ENCODE measurements around the gene MRPL23. TPM values are rescaled to one million over a fixed set of nuclear protein-coding genes. Genes with fewer than 3 reads are reported as not detected.

Gene MRPL23
- total RNA-seq, 1 donor from 2014 or later, result 26.9 TPM

GRCh38 chr11:1924646-1925372 is 22.3 kb upstream of the MRPL23 start:
- no peak overlapping the region for H3K4me2 ChIP-seq (ENCODE audit: low read length)
- H3K9me3 ChIP-seq (ENCODE audit: insufficient read depth, low read depth, low read length), result no peaks in the 10 kb centered on the region
- Mint-ChIP-seq H3K9me3 (ENCODE audit: unreplicated experiment) (no peaks in the 10 kb centered on the region), H3K27me3 (ENCODE audit: low read depth, unreplicated experiment) (peaks cover 15% of the 10 kb centered on the region), H3K4me3 (ENCODE audit: unreplicated experiment) (no peak overlapping the region), H3K36me3 (ENCODE audit: low read depth, unreplicated experiment) (no peaks in the 10 kb centered on the region), H3K27ac (ENCODE audit: unreplicated experiment) (no peak overlapping the region), H3K4me1 (ENCODE audit: low read depth, unreplicated experiment) (peaks cover 4% of the 10 kb centered on the region)
- peaks cover 2% of the 10 kb centered on the region for H3K27me3 ChIP-seq (ENCODE audit: insufficient read depth, low read length)
- H3K4me3 ChIP-seq (ENCODE audit: insufficient read depth, low read depth, low read length), result no peak overlapping the region
- H3K9ac ChIP-seq (ENCODE audit: low read length), result no peak overlapping the region
- H3K27ac ChIP-seq (ENCODE audit: low read depth, low read length), result no peak overlapping the region
- DNase-seq (ENCODE audit: low read depth), result no peak
- H3K79me2 ChIP-seq (ENCODE audit: insufficient read depth, low read length), result no peaks in the 10 kb centered on the region
- H2AFZ ChIP-seq (ENCODE audit: low read depth, low read length), result no peak overlapping the region
- H3K4me1 ChIP-seq (ENCODE audit: insufficient read depth, low read length), result no peaks in the 10 kb centered on the region
- no peaks in the 10 kb centered on the region for H4K20me1 ChIP-seq (ENCODE audit: insufficient read depth, low read length)
- FAIRE-seq, result no peak
- TF ChIP-seq CTCF (IDR thresholded peaks at IDR 0.05; ENCODE audit: insufficient read depth, low read depth, low read length), result no peak
- TF ChIP-seq EZH2 (IDR thresholded peaks at IDR 0.05; ENCODE audit: insufficient read depth, low read length), result no peak
- H3K36me3 ChIP-seq (ENCODE audit: insufficient read depth, low read length), result no peaks in the 10 kb centered on the region

- no peaks in the 10 kb centered on the region for H4K20me1 ChIP-seq (ENCODE audit: insufficient read depth, low read length)
- Mint-ChIP-seq H3K27me3 (ENCODE audit: low read depth, unreplicated experiment) (peaks cover 15% of the 10 kb centered on the region), H3K27ac (ENCODE audit: unreplicated experiment) (no peak overlapping the region), H3K4me3 (ENCODE audit: unreplicated experiment) (no peak overlapping the region), H3K9me3 (ENCODE audit: unreplicated experiment) (no peaks in the 10 kb centered on the region), H3K36me3 (ENCODE audit: low read depth, unreplicated experiment) (no peaks in the 10 kb centered on the region), H3K4me1 (ENCODE audit: low read depth, unreplicated experiment) (peaks cover 4% of the 10 kb centered on the region)
- FAIRE-seq (no peak), DNase-seq (ENCODE audit: low read depth) (no peak)
- H3K4me1 ChIP-seq (ENCODE audit: insufficient read depth, low read length), result no peaks in the 10 kb centered on the region
- H3K27me3 ChIP-seq (ENCODE audit: insufficient read depth, low read length), result peaks cover 2% of the 10 kb centered on the region
- no peak overlapping the region for H3K4me2 ChIP-seq (ENCODE audit: low read length)
- H3K27ac ChIP-seq (ENCODE audit: low read depth, low read length), result no peak overlapping the region
- no peaks in the 10 kb centered on the region for H3K36me3 ChIP-seq (ENCODE audit: insufficient read depth, low read length)
- H3K9me3 ChIP-seq (ENCODE audit: insufficient read depth, low read depth, low read length), result no peaks in the 10 kb centered on the region
- no peak overlapping the region for H3K9ac ChIP-seq (ENCODE audit: low read length)
- no peaks in the 10 kb centered on the region for H3K79me2 ChIP-seq (ENCODE audit: insufficient read depth, low read length)
- no peak for TF ChIP-seq CTCF (IDR thresholded peaks at IDR 0.05; ENCODE audit: insufficient read depth, low read depth, low read length)
- TF ChIP-seq EZH2 (IDR thresholded peaks at IDR 0.05; ENCODE audit: insufficient read depth, low read length), result no peak
- H3K4me3 ChIP-seq (ENCODE audit: insufficient read depth, low read depth, low read length), result no peak overlapping the region
- no peak overlapping the region for H2AFZ ChIP-seq (ENCODE audit: low read depth, low read length)
Measured at GRCh38 chr11:1925373-1926155, 21.6 kb upstream of the MRPL23 start.

All from astrocyte (in vitro differentiated cells and primary cell).